PFSK-1 (cell line): ENCODE measurements around the gene ARHGDIB.

Experiments
- FOXP2 ChIP-seq: optimal IDR thresholded peaks from 2 replicates; pipeline ENCODE3; 2011; ENCODE audit warnings: borderline replicate concordance, control low read depth, inconsistent platforms; ENCODE audit not compliant: insufficient read depth; ENCODE audit errors: extremely low read length, extremely low read depth
- POLR2AphosphoS5 ChIP-seq: IDR thresholded peaks from 2 replicates; pipeline ENCODE4 v1.6.1; 2012; ENCODE audit warnings: low read depth, mild to moderate bottlenecking, control low read depth, low read length, moderate library complexity
- REST ChIP-seq, 2 experiments: IDR thresholded peaks; 2 replicates each; pipeline versions ENCODE4 v1.6.1 to v1.8.0; 2011 to 2012; ENCODE audit warnings: low read depth in 2 of 2, low read length in 2 of 2, control low read depth in 1 of 2, inconsistent platforms in 1 of 2, mild to moderate bottlenecking in 1 of 2, moderate library complexity in 1 of 2; ENCODE audit not compliant: insufficient read depth in 1 of 2
- SIN3A ChIP-seq: IDR thresholded peaks from 2 replicates; pipeline ENCODE4 v1.6.1; 2012; ENCODE audit warnings: mild to moderate bottlenecking, low read length, moderate library complexity, borderline replicate concordance; ENCODE audit not compliant: insufficient read depth
- TAF1 ChIP-seq: IDR thresholded peaks from 2 replicates; pipeline ENCODE4 v1.6.1; 2012; ENCODE audit warnings: low read length, control low read depth, borderline replicate concordance; ENCODE audit not compliant: insufficient read depth

The ARHGDIB gene

GRCh38 chr12:14938301-14938700 is 23.1 kb downstream of the ARHGDIB start, which contains the start of gene ERP27:
Gene ERP27, minus strand, starts transcription at chr12:14938537. Its CDS starts 29 bp downstream, at chr12:14938508.
- TF ChIP-seq POLR2AphosphoS5 (no peak), TAF1 (no peak), FOXP2 (no peak), REST (IDR thresholded peaks at IDR 0.05; ENCODE audit: insufficient read depth in 1 of 2, low read depth in 2 of 2, low read length in 2 of 2) (no peak), SIN3A (no peak)

GRCh38 chr12:14937689-14938088 is 23.7 kb downstream of the ARHGDIB start:
- TF ChIP-seq POLR2AphosphoS5 (no peak), REST (IDR thresholded peaks at IDR 0.05; ENCODE audit: insufficient read depth in 1 of 2, low read depth in 2 of 2, low read length in 2 of 2) (no peak), TAF1 (no peak), SIN3A (no peak), FOXP2 (no peak)

DNA sequence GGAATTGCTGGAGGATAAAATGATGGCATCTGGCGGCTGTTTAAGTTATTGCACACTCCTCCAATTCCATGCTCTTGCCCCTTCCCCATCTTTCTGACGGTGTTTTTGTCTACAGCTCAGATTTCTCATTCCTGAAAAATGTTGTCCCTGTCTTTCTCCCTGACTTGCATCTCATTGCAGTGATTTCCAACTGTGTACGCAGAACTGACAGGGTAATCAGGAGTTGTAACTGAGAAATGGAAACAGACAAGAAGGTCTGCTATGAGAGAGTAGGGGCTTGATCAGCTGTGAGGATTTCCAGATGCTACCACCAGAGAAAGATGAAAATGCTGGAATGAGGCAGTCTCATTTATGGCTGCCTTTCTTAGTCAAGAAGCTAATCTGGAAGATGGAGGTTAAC is 24.4 kb downstream of the ARHGDIB start:
- TF ChIP-seq FOXP2 (no peak), REST (IDR thresholded peaks at IDR 0.05; ENCODE audit: insufficient read depth in 1 of 2, low read depth in 2 of 2, low read length in 2 of 2) (no peak)

- TF ChIP-seq POLR2AphosphoS5 (no peak), REST (IDR thresholded peaks at IDR 0.05; ENCODE audit: insufficient read depth in 1 of 2, low read depth in 2 of 2, low read length in 2 of 2) (no peak), TAF1 (no peak), SIN3A (no peak), FOXP2 (no peak)
Observed at GRCh38 chr12:14936224-14936861, 25.1 kb downstream of the ARHGDIB start.

GRCh38 chr12:14935031-14935430 is 26.4 kb downstream of the ARHGDIB start:
- TF ChIP-seq FOXP2: no peak
- no peak for TF ChIP-seq REST (IDR thresholded peaks at IDR 0.05; ENCODE audit: insufficient read depth in 1 of 2, low read depth in 2 of 2, low read length in 2 of 2)
- no peak for TF ChIP-seq SIN3A
- TF ChIP-seq TAF1: no peak
- no peak for TF ChIP-seq POLR2AphosphoS5
